RCC 7860 (cell line): ENCODE data around the gene HERPUD2.
"Not testable (repeated sequence)": the region's sequence is repeated elsewhere in the genome, so short reads cannot be mapped to it uniquely, and the experiment has no call there.

ENCODE experiments used
- DNase-seq: peaks from one replicate; pipeline ENCODE4 v3.0.0-alpha.2; 2015; ENCODE audit warnings: low spot score
- FAIRE-seq: peaks from 2 replicates; lab custom pipeline; 2012; peaks lifted over from hg19 to GRCh38; lab: Jason Lieb, UNC

HERPUD2 gene

GRCh38 chr7:35716038-35716803, 21.3 kb upstream of the HERPUD2 start:
- DNase-seq (no peak), FAIRE-seq (no peak)

GRCh38 chr7:35714862-35715261, 19.9 kb upstream of the HERPUD2 start:
- FAIRE-seq (no peak), DNase-seq (no peak)

GRCh38 chr7:35714407-35714806, 19.5 kb upstream of the HERPUD2 start:
- FAIRE-seq = no peak

GRCh38 chr7:35712563-35713226, 17.8 kb upstream of the HERPUD2 start:
- FAIRE-seq (peak; percentile 51), DNase-seq (no peak)

More at GRCh38 chr7:35714407-35714806, 19.5 kb upstream of the HERPUD2 start:
- no peak for DNase-seq

GRCh38 chr7:35707422-35707821, 12.5 kb upstream of the HERPUD2 start:
- FAIRE-seq = no peak
- DNase-seq = no peak

- no peak for FAIRE-seq
- DNase-seq = no peak
Measured at GRCh38 chr7:35705932-35706461, 11.1 kb upstream of the HERPUD2 start.

- DNase-seq = no peak
- no peak for FAIRE-seq
Measured at GRCh38 chr7:35704261-35704660, 9.3 kb upstream of the HERPUD2 start.

- DNase-seq (no peak), FAIRE-seq (no peak)
Measured at GRCh38 chr7:35702541-35702940, 7.6 kb upstream of the HERPUD2 start.

GRCh38 chr7:35701287-35701900, 6.5 kb upstream of the HERPUD2 start:
- DNase-seq = no peak
- no peak for FAIRE-seq

- DNase-seq = no peak
- no peak for FAIRE-seq
Measured at GRCh38 chr7:35700865-35701264, 5.9 kb upstream of the HERPUD2 start.

GRCh38 chr7:35700333-35700732, 5.4 kb upstream of the HERPUD2 start:
- no peak for DNase-seq
- no peak for FAIRE-seq

- FAIRE-seq (no peak), DNase-seq (no peak)
Measured at GRCh38 chr7:35699796-35700305, 4.9 kb upstream of the HERPUD2 start.

GRCh38 chr7:35698382-35698781, 3.4 kb upstream of the HERPUD2 start:
- DNase-seq, FAIRE-seq: not testable (repeated sequence)

GRCh38 chr7:35697414-35698175, 2.7 kb upstream of the HERPUD2 start:
- DNase-seq (no peak), FAIRE-seq (no peak)

- DNase-seq (no peak), FAIRE-seq (no peak)
Measured at GRCh38 chr7:35695987-35696386, 1.1 kb upstream of the HERPUD2 start.

- no peak for DNase-seq
- no peak for FAIRE-seq
Measured at GRCh38 chr7:35695473-35695850, 527 bp upstream of the HERPUD2 start.

GRCh38 chr7:35694161-35694783, 663 bp downstream of the HERPUD2 start:
- no peak for FAIRE-seq
- no peak for DNase-seq

GRCh38 chr7:35691827-35692307, 3.1 kb downstream of the HERPUD2 start:
- FAIRE-seq = no peak

GRCh38 chr7:35691366-35691765, 3.6 kb downstream of the HERPUD2 start:
- FAIRE-seq = no peak

More at GRCh38 chr7:35691827-35692307, 3.1 kb downstream of the HERPUD2 start:
- DNase-seq = no peak

GRCh38 chr7:35690614-35691013, 4.3 kb downstream of the HERPUD2 start:
- not testable (repeated sequence) for DNase-seq, FAIRE-seq

More at GRCh38 chr7:35691366-35691765, 3.6 kb downstream of the HERPUD2 start:
- DNase-seq = no peak
